Coronary artery (tissue), 2 donors: ENCODE results near the gene PHF23.

Source experiments
- DNase-seq: peaks from one replicate; pipeline ENCODE4 v3.0.0-alpha.2; 2017; ENCODE audit warnings: low spot score
- H3K27ac ChIP-seq, 2 donors: fragments of 200-600 bp; sonication (generic); one replicate each; pipeline ENCODE4 v1.5.1; 2016 to 2019
- H3K4me3 ChIP-seq: fragments of 200-600 bp; sonication (generic); 2 replicates; pipeline ENCODE4 v1.5.1; 2016; ENCODE audit warnings: mild to moderate bottlenecking, moderate library complexity
- TF ChIP-seq, protein P1 (sequence below): fragments of 200-600 bp; sonication (generic); IDR thresholded peaks from one replicate; pipeline ENCODE4 v1.5.1; 2019; ENCODE audit warnings: antibody characterized with exemption

The PHF23 gene

DNA sequence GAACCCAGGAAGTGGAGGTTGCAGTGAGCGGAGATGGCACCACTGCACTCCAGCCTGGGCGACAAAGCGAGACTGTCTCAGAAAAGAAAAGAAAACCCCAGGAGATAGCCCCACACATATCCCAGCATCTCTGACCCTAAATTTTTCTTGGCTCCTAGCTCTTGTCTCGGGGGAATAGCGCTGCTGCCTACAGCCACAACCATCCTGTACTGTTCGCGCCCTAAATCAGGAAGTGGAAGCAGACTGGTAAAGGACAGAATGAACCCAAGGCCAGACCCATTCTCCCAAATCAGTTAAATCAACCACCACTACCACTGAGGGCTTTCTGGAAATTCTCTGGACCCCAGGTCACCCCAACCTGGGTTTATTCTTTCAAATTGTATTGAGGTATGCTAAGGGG, 10.6 kb upstream of the PHF23 start:
- Histone ChIP-seq H3K4me3 (peak overlapping the region; percentile 95), H3K27ac (no peak overlapping the region)
- TF ChIP-seq, protein P1, sequence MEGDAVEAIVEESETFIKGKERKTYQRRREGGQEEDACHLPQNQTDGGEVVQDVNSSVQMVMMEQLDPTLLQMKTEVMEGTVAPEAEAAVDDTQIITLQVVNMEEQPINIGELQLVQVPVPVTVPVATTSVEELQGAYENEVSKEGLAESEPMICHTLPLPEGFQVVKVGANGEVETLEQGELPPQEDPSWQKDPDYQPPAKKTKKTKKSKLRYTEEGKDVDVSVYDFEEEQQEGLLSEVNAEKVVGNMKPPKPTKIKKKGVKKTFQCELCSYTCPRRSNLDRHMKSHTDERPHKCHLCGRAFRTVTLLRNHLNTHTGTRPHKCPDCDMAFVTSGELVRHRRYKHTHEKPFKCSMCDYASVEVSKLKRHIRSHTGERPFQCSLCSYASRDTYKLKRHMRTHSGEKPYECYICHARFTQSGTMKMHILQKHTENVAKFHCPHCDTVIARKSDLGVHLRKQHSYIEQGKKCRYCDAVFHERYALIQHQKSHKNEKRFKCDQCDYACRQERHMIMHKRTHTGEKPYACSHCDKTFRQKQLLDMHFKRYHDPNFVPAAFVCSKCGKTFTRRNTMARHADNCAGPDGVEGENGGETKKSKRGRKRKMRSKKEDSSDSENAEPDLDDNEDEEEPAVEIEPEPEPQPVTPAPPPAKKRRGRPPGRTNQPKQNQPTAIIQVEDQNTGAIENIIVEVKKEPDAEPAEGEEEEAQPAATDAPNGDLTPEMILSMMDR = no peak
- no peak for DNase-seq

DNA sequence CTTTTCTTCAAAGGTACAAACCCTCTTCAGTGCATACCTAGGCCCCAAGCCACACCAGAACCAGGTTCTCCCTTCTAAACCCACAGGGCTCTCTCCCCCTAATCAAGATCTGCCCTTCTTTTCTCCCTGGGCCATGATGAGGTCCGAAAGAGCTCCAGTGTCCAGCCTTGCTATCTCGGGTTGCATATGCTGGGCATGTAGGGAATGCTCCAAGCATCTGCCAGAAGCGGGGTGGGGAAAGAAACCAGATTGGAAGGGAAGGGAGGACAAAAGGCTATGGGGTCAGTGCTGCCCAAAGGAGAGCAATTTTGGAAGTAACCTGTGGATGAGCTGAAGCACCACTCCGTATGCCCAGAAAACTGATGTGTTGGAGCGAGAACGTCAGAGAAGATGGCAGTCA, 10.0 kb upstream of the PHF23 start:
- Histone ChIP-seq H3K4me3 (no peak overlapping the region), H3K27ac (no peak overlapping the region)
- TF ChIP-seq, protein P1 = no peak
- DNase-seq = no peak

DNA sequence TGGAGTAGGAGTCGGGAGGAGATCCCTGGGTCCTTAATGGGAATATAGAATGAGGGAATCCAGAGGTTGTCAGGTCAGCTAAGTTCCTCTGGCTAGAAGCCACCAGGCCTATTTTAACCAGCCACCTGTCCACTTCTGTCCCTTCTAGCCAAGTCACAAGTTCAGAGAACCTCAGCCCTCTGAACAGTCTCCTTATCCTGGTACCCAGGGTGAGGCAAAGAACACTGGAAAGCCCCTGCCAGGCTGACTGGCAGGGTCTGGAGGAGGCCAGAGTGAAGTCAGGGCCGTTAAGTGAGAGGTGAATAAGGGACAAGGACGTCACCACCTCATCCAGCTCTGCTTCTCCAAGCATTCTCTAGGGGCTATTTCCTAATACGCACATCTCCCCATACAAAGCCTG, 9.5 kb upstream of the PHF23 start:
- Histone ChIP-seq H3K4me3 (no peak overlapping the region), H3K27ac (no peak overlapping the region)
- DNase-seq = no peak

DNA sequence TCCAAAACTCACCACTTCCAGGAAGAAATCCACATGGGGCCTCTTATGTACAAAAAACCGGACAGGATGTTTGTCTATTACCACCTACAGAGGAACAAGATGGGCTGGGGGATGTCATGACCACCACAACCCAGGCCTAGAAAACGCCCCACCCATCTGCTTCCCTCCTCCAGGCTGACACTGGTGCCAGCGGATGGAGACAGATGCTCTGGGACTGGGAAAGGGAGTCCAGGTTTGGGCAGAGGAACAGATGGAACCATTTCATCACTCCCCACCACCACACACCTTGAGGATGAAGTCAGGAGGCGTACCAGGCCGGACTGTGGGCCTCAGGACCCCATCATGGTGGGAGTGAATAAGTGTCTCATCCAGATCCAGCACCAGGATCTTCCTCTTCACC, 7.5 kb upstream of the PHF23 start:
- TF ChIP-seq, protein P1 = no peak
- peak; percentile 65 for DNase-seq
- H3K4me3 ChIP-seq = no peak overlapping the region
- no peak overlapping the region for H3K27ac ChIP-seq

More for the DNA sequence above, 9.5 kb upstream of the PHF23 start:
- TF ChIP-seq, protein P1 = no peak

DNA sequence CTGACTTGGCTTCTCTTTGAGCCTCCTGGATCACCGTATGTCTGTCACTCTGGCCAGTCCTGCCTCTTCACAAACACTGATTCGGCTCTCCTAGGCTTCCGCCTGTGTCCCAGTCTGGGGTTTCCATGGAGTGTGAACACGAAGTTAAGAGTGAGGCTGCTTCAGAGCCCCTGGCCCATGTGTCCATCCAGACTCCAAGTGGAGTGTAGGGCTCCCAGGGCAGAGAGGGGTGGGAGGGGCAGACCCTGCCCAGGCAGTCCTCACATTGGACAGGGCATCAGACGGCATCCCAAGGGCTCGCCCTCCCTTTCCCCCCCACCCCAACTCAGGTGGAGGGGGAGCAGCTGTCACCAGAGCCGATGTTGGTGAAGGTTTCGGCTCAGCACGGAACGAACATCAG, 4.6 kb upstream of the PHF23 start:
- H3K4me3 ChIP-seq = peak overlapping the region; percentile 98
- peak; percentile 68 for DNase-seq
- peak overlapping the region; percentile 99 to 100 for H3K27ac ChIP-seq

DNA sequence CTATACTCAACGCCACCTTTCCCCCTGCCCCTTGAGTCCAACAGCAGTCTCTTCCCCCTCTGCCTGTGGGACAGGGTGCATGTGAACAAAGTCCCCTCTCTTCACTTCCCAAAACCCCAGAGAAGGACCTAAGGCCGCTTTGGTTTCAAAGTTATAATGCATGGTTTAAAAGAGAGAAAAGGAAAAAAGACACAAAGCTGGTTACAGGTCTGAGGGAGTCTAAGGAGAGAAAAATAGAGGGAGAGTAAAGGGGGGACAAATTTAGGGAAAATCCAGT, 4.1 kb upstream of the PHF23 start:
- DNase-seq = no peak
- TF ChIP-seq, protein P1 = no peak
- H3K4me3 ChIP-seq = peak overlapping the region; percentile 98
- peak overlapping the region; percentile 99 to 100 for H3K27ac ChIP-seq

DNA sequence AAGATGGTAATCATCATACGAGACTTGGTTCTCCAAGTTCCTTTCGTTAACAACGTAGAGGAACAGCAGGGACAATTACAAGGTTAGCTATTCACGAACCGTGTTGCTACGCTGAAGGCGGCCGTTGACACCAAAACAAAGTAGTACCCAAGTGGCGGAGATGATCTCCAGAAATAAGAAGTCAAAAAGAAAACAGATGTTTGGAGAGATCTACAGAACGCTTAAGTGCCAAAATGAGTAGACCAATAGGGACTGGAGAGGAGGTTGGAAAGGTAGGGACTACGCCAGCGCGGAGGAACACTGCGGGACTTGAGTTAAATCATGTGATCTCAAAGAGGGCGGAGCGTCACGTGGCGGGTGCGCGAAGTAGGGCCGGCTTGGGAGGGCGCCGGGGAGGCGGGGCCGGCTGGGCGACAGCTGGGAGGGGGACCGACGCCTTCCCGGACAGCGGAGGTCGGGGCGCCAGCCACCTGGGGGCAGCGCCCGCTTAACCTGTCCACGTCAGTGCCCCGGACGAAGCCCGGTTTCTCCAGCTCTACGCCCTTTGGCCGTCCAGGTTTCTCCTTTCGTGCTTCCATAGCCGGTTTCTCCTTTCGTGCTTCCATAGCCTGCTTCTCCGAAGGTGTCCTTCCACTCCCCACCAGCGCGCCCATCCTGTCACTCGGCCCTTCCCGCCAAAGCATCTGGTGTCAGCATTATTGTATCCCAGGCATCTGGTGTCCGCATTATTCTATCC, 3.6 kb upstream of the PHF23 start:
- TF ChIP-seq, protein P1 = no peak
- H3K4me3 ChIP-seq = peak overlapping the region; percentile 98
- H3K27ac ChIP-seq = peak overlapping the region; percentile 99 to 100
- DNase-seq = peak; percentile 96
